HCT116 (cell line): ENCODE results near the gene KRT78. TPM values are rescaled to one million over a fixed set of nuclear protein-coding genes. Genes with fewer than 3 reads are reported as not detected.

ENCODE experiments used
- ATAC-seq: fragments of 200-7000 bp; cut with Tn5 transposase; 2 replicates; pipeline ENCODE4 v1.9.1; 2020; ENCODE audit warnings: mild to moderate bottlenecking, moderate library complexity
- BruUV-seq: library from RNA; stranded (reverse); fragments of 400-500 nt; replicated peaks from 2 replicates; lab custom pipeline; 2021; lab: Mats Ljungman, UMichigan
- CTCF ChIA-PET: fragments of 300-600 bp; sonication (Branson Sonifier 250); formaldehyde crosslinking; loops from one replicate; lab custom pipeline; 2021; ENCODE audit warnings: antibody characterized with exemption; lab: Charles Lee
- POLR2A ChIA-PET: fragments of 300-600, 350-600 bp; sonication (Branson Sonifier 250); formaldehyde crosslinking; loops from one replicate; lab custom pipeline; 2021; ENCODE audit warnings: antibody characterized with exemption; lab: Charles Lee
- RAD21 ChIA-PET, 2 experiments: fragments of 300-600 bp; sonication (Branson Sonifier 250); formaldehyde crosslinking; loops; one replicate each; lab custom pipeline; 2023; ENCODE audit warnings: low total read pairs in 2 of 2; ENCODE audit not compliant: uncharacterized antibody in 2 of 2, unreplicated experiment in 2 of 2, low non-redundant PET in 1 of 2; lab: Charles Lee
- DNase-seq: peaks from one replicate; pipeline ENCODE4 v3.0.0-alpha.2; 2010; ENCODE audit warnings: low read depth, low spot score
- H2AFZ ChIP-seq: fragments of 200-600 bp; shearing (Covaris generic), sonication (generic); 2 replicates; pipeline ENCODE4 v1.6.1; 2017; ENCODE audit warnings: low read depth, mixed run types, mixed read lengths, antibody characterized with exemption, low read length; ENCODE audit not compliant: poor library complexity, severe bottlenecking
- H3K27ac ChIP-seq: 2 replicates; pipeline ENCODE4 v1.5.1; 2012; ENCODE audit warnings: low read depth, low read length
- H3K27me3 ChIP-seq: fragments of 200-600 bp; sonication (generic); 2 replicates; pipeline ENCODE4 v1.6.1; 2016; ENCODE audit warnings: mixed run types, low read length, mixed read lengths; ENCODE audit not compliant: insufficient read depth
- H3K36me3 ChIP-seq, 2 experiments: fragments of 200-500 bp in 1 of 2; fragments of 200-600 bp in 1 of 2; sonication (Bioruptor generic) in 1 of 2; sonication (generic) in 1 of 2; 2 replicates each; pipeline versions ENCODE4 v1.5.1 to v1.6.1; 2014 to 2016; ENCODE audit warnings: low read length in 2 of 2, inconsistent platforms in 1 of 2, mixed read lengths in 1 of 2, mixed run types in 1 of 2; ENCODE audit not compliant: insufficient read depth in 2 of 2, control insufficient read depth in 1 of 2
- H3K4me1 ChIP-seq, 2 experiments: fragments of 200-600 bp in 1 of 2; sonication (generic) in 1 of 2; 2 replicates each; pipeline versions ENCODE4 v1.5.1 to v1.6.1; 2012 to 2017; ENCODE audit warnings: low read length in 2 of 2, inconsistent platforms in 1 of 2, mild to moderate bottlenecking in 1 of 2, mixed read lengths in 1 of 2, mixed run types in 1 of 2, moderate library complexity in 1 of 2; ENCODE audit not compliant: insufficient read depth in 2 of 2, control insufficient read depth in 1 of 2
- H3K4me2 ChIP-seq: fragments of 200-600 bp; sonication (generic); 2 replicates; pipeline ENCODE4 v1.6.1; 2017; ENCODE audit warnings: mixed run types, low read length, mixed read lengths
- H3K4me3 ChIP-seq, 2 experiments: fragments of 200-600 bp in 1 of 2; sonication (generic) in 1 of 2; replicated peaks in 1 of 2; 2 replicates each; pipeline ENCODE4 v1.5.1; 2011 to 2016; ENCODE audit warnings: low read length in 2 of 2, control low read depth in 1 of 2, low read depth in 1 of 2, mild to moderate bottlenecking in 1 of 2, mixed read lengths in 1 of 2, mixed run types in 1 of 2
- H3K79me2 ChIP-seq: fragments of 200-600 bp; sonication (generic); 2 replicates; pipeline ENCODE4 v1.6.1; 2017; ENCODE audit warnings: mild to moderate bottlenecking, mixed run types, low read length, moderate library complexity, mixed read lengths; ENCODE audit not compliant: insufficient read depth
- H3K9ac ChIP-seq: fragments of 200-600 bp; sonication (generic); 2 replicates; pipeline ENCODE4 v1.6.1; 2016; ENCODE audit warnings: low read length, mixed read lengths
- H3K9me2 ChIP-seq: fragments of 200-600 bp; sonication (generic), shearing (Covaris generic); 2 replicates; pipeline ENCODE4 v1.6.1; 2017; ENCODE audit warnings: mixed run types, mild to moderate bottlenecking, moderate library complexity; ENCODE audit not compliant: insufficient read depth
- H3K9me3 ChIP-seq, 2 experiments: fragments of 200-500 bp in 1 of 2; fragments of 200-600 bp in 1 of 2; sonication (Bioruptor generic) in 1 of 2; sonication (generic) in 1 of 2; 2 replicates each; pipeline ENCODE4 v1.6.1; 2014 to 2017; ENCODE audit warnings: low read length in 2 of 2, mixed read lengths in 2 of 2, inconsistent platforms in 1 of 2, low read depth in 1 of 2, mild to moderate bottlenecking in 1 of 2, mixed run types in 1 of 2, moderate library complexity in 1 of 2; ENCODE audit not compliant: control insufficient read depth in 1 of 2, insufficient read depth in 1 of 2
- H4K20me1 ChIP-seq: fragments of 200-600 bp; sonication (generic), shearing (Covaris generic); 2 replicates; pipeline ENCODE4 v1.6.1; 2017; ENCODE audit warnings: mixed run types, mild to moderate bottlenecking, moderate library complexity; ENCODE audit not compliant: insufficient read depth
- ATF3 ChIP-seq: IDR thresholded peaks from 2 replicates; pipeline ENCODE4 v1.6.1; 2012
- CTCF ChIP-seq, 3 experiments: fragments of 200-600 bp in 1 of 3; sonication (generic) in 1 of 3; IDR thresholded peaks in 2 of 3; conservative IDR thresholded peaks in 1 of 3; 2 replicates each; pipeline ENCODE4 v1.5.1; 2012 to 2017; ENCODE audit warnings: low read depth in 2 of 3, low read length in 2 of 3, antibody characterized with exemption in 1 of 3, borderline replicate concordance in 1 of 3, control low read depth in 1 of 3, mild to moderate bottlenecking in 1 of 3, mixed read lengths in 1 of 3, mixed run types in 1 of 3, moderate library complexity in 1 of 3; ENCODE audit not compliant: insufficient read depth in 1 of 3
- SP1 ChIP-seq: IDR thresholded peaks from 2 replicates; pipeline ENCODE4 v1.6.1; 2012; ENCODE audit warnings: low read depth
- ZFX ChIP-seq: fragments of 450-650 bp; IDR thresholded peaks from 2 replicates; pipeline ENCODE4 v1.6.1; 2017
- intact Hi-C: fragments of 100-400 bp; cut with micrococcal nuclease; formaldehyde crosslinking; loops from 2 replicates; pipeline ENCODE4 v1.10.0; 2022
- total RNA-seq: library from RNA; stranded (reverse); gene quantifications from one replicate; pipeline ENCODE4 v1.2.1, GENCODE V29; 2021; ENCODE audit not compliant: unreplicated experiment

Gene KRT78
- total RNA-seq, 1 experiment from 2014 or later, result not detected

GRCh38 chr12:52879394-52880351 is 30.9 kb upstream of the KRT78 start:
- ATAC-seq (peak; percentile 87), DNase-seq (peak; percentile 86)
- H3K4me1 ChIP-seq, result peaks cover 33 to 61% of the 10 kb centered on the region in 2 experiments
- peak overlapping the region; percentile 44 for H3K9ac ChIP-seq
- H3K4me3 ChIP-seq, result peak overlapping the region; percentile 30 to 49
- H3K4me2 ChIP-seq, result peak overlapping the region; percentile 84
- no TSS peak for BruUV-seq
- H3K9me2 ChIP-seq, result no peaks in the 10 kb centered on the region
- POLR2A ChIA-PET, result interaction anchor here (0.6 to 4.8 kb wide), 7 partner anchors 25 to 739 kb away, joined by 3 to 40 read pairs (median 4); partner anchors contain the start of gene KRT8
- intact Hi-C loops, result loop anchor here (1.0 kb wide), 4 partner anchors 296 to 740 kb away; no protein-coding TSS in a partner anchor
- no peaks in the 10 kb centered on the region for H4K20me1 ChIP-seq
- peak overlapping the region; percentile 44 for H3K27ac ChIP-seq
- no peaks in the 10 kb centered on the region for H3K36me3 ChIP-seq
- peak overlapping the region; percentile 92 for H2AFZ ChIP-seq
- H3K9me3 ChIP-seq, result no peaks in the 10 kb centered on the region
- CTCF ChIA-PET, result interaction anchor here (0.6 to 8.9 kb wide), 54 partner anchors 9 to 855 kb away, joined by 3 to 140 read pairs (median 4); partner anchors contain the start of genes EIF4B, KRT74 and KRT8
- no peaks in the 10 kb centered on the region for H3K79me2 ChIP-seq
- TF ChIP-seq CTCF (IDR thresholded peaks at IDR 0.05 in 2 of 3, conservative IDR thresholded peaks at IDR 0.05 in 1 of 3; ENCODE audit: borderline replicate concordance in 1 of 3, insufficient read depth in 1 of 3, low read depth in 2 of 3, low read length in 2 of 3) (peak in 2 of 3 experiments; percentile 76 to 95; a peak in 4 of 6 replicates), ZFX (peak; percentile 13; the same call in 1 of the 2 replicates), ATF3 (no peak), SP1 (no peak)
- no peaks in the 10 kb centered on the region for H3K27me3 ChIP-seq
- RAD21 ChIA-PET, result interaction anchor here (0.6 to 3.0 kb wide), 22 partner anchors 9 to 739 kb away, joined by 3 to 19 read pairs (median 6); no protein-coding TSS in a partner anchor
